Lung (tissue), 12 donors: ENCODE data around the gene PTPRT. TPM values are rescaled to one million over a fixed set of nuclear protein-coding genes. Genes with fewer than 3 reads are reported as not detected.

Experiments
- ATAC-seq: fragments of 200-7000 bp; cut with Tn5 transposase; one replicate; pipeline ENCODE4 v1.9.1; 2020; ENCODE audit warnings: moderate number of reproducible peaks; ENCODE audit not compliant: insufficient read depth, low FRiP score
- DNase-seq, 3 donors: peaks; one replicate each; pipeline ENCODE4 v3.0.0-alpha.2; 2013 to 2017
- H3K27ac ChIP-seq, 2 donors: one replicate each; pipeline ENCODE4 v1.5.1; 2013; ENCODE audit warnings: mild to moderate bottlenecking in 2 of 2, moderate library complexity in 2 of 2, control low read depth in 1 of 2, inconsistent platforms in 1 of 2, low read depth in 1 of 2, low read length in 1 of 2
- H3K27me3 ChIP-seq, 3 donors: one replicate each; pipeline ENCODE4 v1.5.1; 2013; ENCODE audit warnings: low read length in 2 of 3; ENCODE audit not compliant: control insufficient read depth in 3 of 3, insufficient read depth in 3 of 3
- H3K36me3 ChIP-seq, 4 donors: one replicate each; pipeline ENCODE4 v1.5.1; 2013; ENCODE audit warnings: low read length in 4 of 4, mild to moderate bottlenecking in 1 of 4, moderate library complexity in 1 of 4; ENCODE audit not compliant: control insufficient read depth in 4 of 4, insufficient read depth in 4 of 4
- H3K4me1 ChIP-seq, 5 donors: one replicate each; pipeline ENCODE4 v1.5.1; 2013; ENCODE audit warnings: low read length in 5 of 5, mild to moderate bottlenecking in 2 of 5, moderate library complexity in 1 of 5; ENCODE audit not compliant: control insufficient read depth in 5 of 5, insufficient read depth in 5 of 5
- H3K4me3 ChIP-seq: one replicate; pipeline ENCODE4 v1.5.1; 2013; ENCODE audit warnings: mild to moderate bottlenecking, control low read depth, moderate library complexity
- H3K9ac ChIP-seq, 2 donors: one replicate each; pipeline ENCODE4 v1.5.1; 2013; ENCODE audit warnings: low read length in 2 of 2, control low read depth in 1 of 2; ENCODE audit not compliant: insufficient read depth in 1 of 2
- H3K9me3 ChIP-seq, 4 donors: one replicate each; pipeline ENCODE4 v1.5.1; 2013; ENCODE audit warnings: low read length in 3 of 4, mild to moderate bottlenecking in 1 of 4, moderate library complexity in 1 of 4; ENCODE audit not compliant: control insufficient read depth in 4 of 4, insufficient read depth in 3 of 4
- CTCF ChIP-seq: IDR thresholded peaks from 2 replicates; pipeline ENCODE4 v1.5.1; 2012; ENCODE audit warnings: mild to moderate bottlenecking; ENCODE audit errors: control extremely low read depth, extremely low read depth
- WGBS, 2 donors: extraction: QIAGEN DNeasy Blood & Tissue Kit; methylation state at CpG; one replicate each; pipeline ENCODE4 v1.1.7; 2013; 5-methylcytosine and 5-hydroxymethylcytosine counted together
- polyA plus RNA-seq, 2 donors: library from polyadenylated mRNA; stranded (reverse); fragments of 200-250 nt; gene quantifications; one replicate each; pipeline ENCODE4 v1.2.1, GENCODE V29; 2013
- total RNA-seq, 2 donors: library from RNA; depleted of rRNA in 1 of 2; stranded (reverse); fragments of >200 nt in 1 of 2; gene quantifications; one replicate each; pipeline ENCODE4 v1.2.1, GENCODE V29; 2014 to 2021
- donor health status: control.
- donor health status: control.
- donor health status: Bipolar disorder and iron deficiency.
- donor health status: healthy.
- donor health status: DM: yes; HTN: yes; CAD: no.

PTPRT gene
- total and polyA plus RNA-seq, 4 donors: 0.37 to 13.8 (median 6.1) TPM

GRCh38 chr20:42721923-42722322 lies 467.8 kb downstream of the PTPRT start:
- Histone ChIP-seq H3K27me3 (no peaks in the 10 kb centered on the region), H3K4me1 (no peaks in the 10 kb centered on the region), H3K36me3 (no peaks in the 10 kb centered on the region), H3K9ac (no peak overlapping the region), H3K27ac (no peak overlapping the region), H3K4me3 (no peak overlapping the region), H3K9me3 (no peaks in the 10 kb centered on the region)
- ATAC-seq (no peak), DNase-seq (no peak)
- no peak for TF ChIP-seq CTCF
- WGBS, 2 donors: 56 to 67% methylated on average over 2 of the region's 2 CpGs

GRCh38 chr20:42714298-42715141 lies 475.2 kb downstream of the PTPRT start:
- H3K4me3 ChIP-seq: no peak overlapping the region
- WGBS, 2 donors: 33 to 58% methylated on average over 5 of the region's 5 CpGs

DNA sequence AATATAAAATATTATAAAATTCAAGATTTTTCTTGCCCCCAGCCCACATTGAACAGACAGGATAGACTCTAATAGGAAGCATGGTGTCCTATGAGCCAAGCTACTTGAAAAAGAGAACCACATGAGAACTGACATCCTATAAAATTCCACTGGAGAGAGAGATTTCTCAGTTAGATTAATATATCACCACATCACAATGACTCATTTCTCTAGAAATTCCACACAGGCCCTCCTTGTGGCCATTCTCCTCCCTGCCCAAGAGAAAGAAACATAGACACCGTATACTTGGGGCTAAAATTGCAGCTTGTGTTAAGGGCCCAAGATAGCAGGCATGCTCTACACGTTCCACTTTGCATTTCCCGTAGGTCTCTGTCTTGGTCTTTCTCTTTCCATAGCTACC lies 481.4 kb downstream of the PTPRT start:
- H3K4me3 ChIP-seq: no peak overlapping the region
- no peak overlapping the region for H3K27ac ChIP-seq
- no peak for TF ChIP-seq CTCF
- WGBS, 2 donors: 82 to 86% methylated on average over 3 of the region's 3 CpGs
- no peaks in the 10 kb centered on the region for H3K27me3 ChIP-seq
- H3K9me3 ChIP-seq: peaks cover 0 to 13% (median 1%) of the 10 kb centered on the region in 4 donors
- no peak overlapping the region for H3K9ac ChIP-seq
- no peak for ATAC-seq
- no peaks in the 10 kb centered on the region for H3K4me1 ChIP-seq
- no peak for DNase-seq
- H3K36me3 ChIP-seq: no peaks in the 10 kb centered on the region

More at GRCh38 chr20:42714298-42715141, 475.2 kb downstream of the PTPRT start:
- no peaks in the 10 kb centered on the region for H3K36me3 ChIP-seq
- peaks cover 0 to 10% (median 1%) of the 10 kb centered on the region in 4 donors for H3K9me3 ChIP-seq
- no peaks in the 10 kb centered on the region for H3K4me1 ChIP-seq
- ATAC-seq (no peak), DNase-seq (peak in 2 of 3 donors; percentile 10 to 25)
- no peak for TF ChIP-seq CTCF
- H3K27me3 ChIP-seq: peaks cover 0 to 2% (median 0%) of the 10 kb centered on the region in 3 donors
- H3K9ac ChIP-seq: no peak overlapping the region
- no peak overlapping the region for H3K27ac ChIP-seq
